GM19099 (cell line): Measurements from ENCODE around the gene DNAJB14.
A peak's percentile ranks its signal among the peaks of the same experiment; 100 is the strongest.

Experiments used
- POLR2A ChIP-seq: IDR thresholded peaks from 3 replicates; pipeline ENCODE4 v1.6.1; 2011; ENCODE audit warnings: low read depth; ENCODE audit not compliant: insufficient read length; ENCODE audit errors: extremely low read depth

Gene DNAJB14

GRCh38 chr4:99946356-99947189 lies at the start of gene DNAJB14:
Gene DNAJB14 (minus strand): TSS chr4:99946618. CDS start chr4:99946571, 47 bp downstream.
- TF ChIP-seq POLR2A = peak; percentile 65

- TF ChIP-seq POLR2A = no peak
These were observed 45.3 kb upstream of the DNAJB14 start for GRCh38 chr4:99991741-99992140.

GRCh38 chr4:99987681-99988080 lies 41.3 kb upstream of the DNAJB14 start:
- TF ChIP-seq POLR2A = no peak

GRCh38 chr4:99986792-99987191 lies 40.4 kb upstream of the DNAJB14 start:
- no peak for TF ChIP-seq POLR2A

- no peak for TF ChIP-seq POLR2A
These were observed 37.0 kb upstream of the DNAJB14 start for GRCh38 chr4:99983289-99983943.

GRCh38 chr4:99979872-99980271 lies 33.5 kb upstream of the DNAJB14 start:
- no peak for TF ChIP-seq POLR2A

- TF ChIP-seq POLR2A = no peak
These were observed 25.2 kb upstream of the DNAJB14 start for GRCh38 chr4:99971453-99972111.

- no peak for TF ChIP-seq POLR2A
These were observed 21.9 kb upstream of the DNAJB14 start for GRCh38 chr4:99968330-99968729.

- TF ChIP-seq POLR2A = no peak
These were observed 20.3 kb upstream of the DNAJB14 start for GRCh38 chr4:99966692-99967091.

GRCh38 chr4:99965674-99966350 lies 19.4 kb upstream of the DNAJB14 start:
- no peak for TF ChIP-seq POLR2A

GRCh38 chr4:99965173-99965572 lies 18.8 kb upstream of the DNAJB14 start:
- no peak for TF ChIP-seq POLR2A

- TF ChIP-seq POLR2A = no peak
These were observed 15.3 kb upstream of the DNAJB14 start for GRCh38 chr4:99961711-99962110.

- no peak for TF ChIP-seq POLR2A
These were observed 14.2 kb upstream of the DNAJB14 start for GRCh38 chr4:99960648-99961047.

- TF ChIP-seq POLR2A = no peak
These were observed 4.5 kb upstream of the DNAJB14 start for GRCh38 chr4:99950913-99951254.

GRCh38 chr4:99949999-99950912 lies 3.8 kb upstream of the DNAJB14 start, which contains the start of gene H2AZ1:
Gene H2AZ1 (minus strand): TSS chr4:99950275. CDS start chr4:99950170, 105 bp downstream.
- peak; percentile 99 for TF ChIP-seq POLR2A
